ENCODE data around the gene HJURP.

Gene HJURP

GRCh38 chr2:233847248-233847898 is 7.0 kb downstream of the HJURP start:
- DNase-seq (ENCODE audit: low spot score), result no peak

- no peak for DNase-seq (ENCODE audit: low spot score)
These were observed 7.7 kb downstream of the HJURP start for GRCh38 chr2:233846387-233847247.

GRCh38 chr2:233845301-233846060 is 8.9 kb downstream of the HJURP start:
- DNase-seq (ENCODE audit: low spot score), result no peak

- DNase-seq (ENCODE audit: low spot score), result no peak
These were observed 9.5 kb downstream of the HJURP start for GRCh38 chr2:233844836-233845235.

GRCh38 chr2:233844064-233844807 is 10.1 kb downstream of the HJURP start:
- DNase-seq (ENCODE audit: low spot score), result no peak

- no peak for DNase-seq (ENCODE audit: low spot score)
These were observed 13.2 kb downstream of the HJURP start for GRCh38 chr2:233841183-233841582.

GRCh38 chr2:233840520-233840919 is 13.8 kb downstream of the HJURP start:
- DNase-seq (ENCODE audit: low spot score), result no peak

- DNase-seq (ENCODE audit: low spot score), result no peak
These were observed 14.9 kb downstream of the HJURP start for GRCh38 chr2:233839447-233839820.

- DNase-seq (ENCODE audit: low spot score), result no peak
These were observed 15.4 kb downstream of the HJURP start for GRCh38 chr2:233838726-233839446.

- DNase-seq (ENCODE audit: low spot score), result no peak
These were observed 16.1 kb downstream of the HJURP start for GRCh38 chr2:233838251-233838650.

- no peak for DNase-seq (ENCODE audit: low spot score)
These were observed 16.6 kb downstream of the HJURP start for GRCh38 chr2:233837694-233838229.

- DNase-seq (ENCODE audit: low spot score), result no peak
These were observed 18.0 kb downstream of the HJURP start for GRCh38 chr2:233836359-233836758.

- DNase-seq (ENCODE audit: low spot score), result no peak
These were observed 18.8 kb downstream of the HJURP start for GRCh38 chr2:233835230-233836186.

- no peak for DNase-seq (ENCODE audit: low spot score)
These were observed 21.0 kb downstream of the HJURP start for GRCh38 chr2:233833345-233833744.

GRCh38 chr2:233832869-233833311 is 21.4 kb downstream of the HJURP start:
- peak; percentile 91 for DNase-seq (ENCODE audit: low spot score)

GRCh38 chr2:233832414-233832813 is 21.9 kb downstream of the HJURP start:
- no peak for DNase-seq (ENCODE audit: low spot score)

GRCh38 chr2:233831861-233832260 is 22.5 kb downstream of the HJURP start:
- DNase-seq (ENCODE audit: low spot score), result no peak

- DNase-seq (ENCODE audit: low spot score), result no peak
These were observed 23.2 kb downstream of the HJURP start for GRCh38 chr2:233831011-233831721.

GRCh38 chr2:233830111-233830802 is 24.1 kb downstream of the HJURP start:
- no peak for DNase-seq (ENCODE audit: low spot score)

Data from HuH-7 (cell line).